HEK293T (cell line): ENCODE data around the gene SYNPO2.
"Not testable (repeated sequence)": the region's sequence is repeated elsewhere in the genome, so short reads cannot be mapped to it uniquely, and the experiment has no call there.

Source experiments
- CTCF ChIA-PET: fragments of 350-600 bp; formaldehyde crosslinking; extraction: SDS; loops from one replicate; lab custom pipeline; 2021; ENCODE audit warnings: antibody characterized with exemption, inconsistent platforms; lab: Yijun Ruan, JAX
- POLR2A ChIA-PET: fragments of 350-600 bp; formaldehyde crosslinking; extraction: SDS; loops from one replicate; lab custom pipeline; 2020; ENCODE audit warnings: antibody characterized with exemption, inconsistent platforms; lab: Yijun Ruan, JAX
- DNase-seq: peaks from one replicate; pipeline ENCODE4 v3.0.0; 2012; ENCODE audit warnings: mixed read lengths; ENCODE audit errors: extremely low spot score
- ARNT ChIP-seq: fragments of 450-650 bp; IDR thresholded peaks from 2 replicates; pipeline ENCODE4 v1.6.1; 2017; ENCODE audit warnings: mild to moderate bottlenecking
- BHLHE40 ChIP-seq: fragments of 450-650 bp; IDR thresholded peaks from 2 replicates; pipeline ENCODE4 v1.6.1; 2016; ENCODE audit warnings: mild to moderate bottlenecking, moderate library complexity, borderline replicate concordance
- CTBP1 ChIP-seq: fragments of 450-650 bp; IDR thresholded peaks from 2 replicates; pipeline ENCODE4 v1.6.1; 2016; ENCODE audit warnings: borderline replicate concordance
- ELF4 ChIP-seq: fragments of 450-650 bp; IDR thresholded peaks from 2 replicates; pipeline ENCODE4 v1.6.1; 2017; ENCODE audit warnings: antibody characterized with exemption
- FOXA1 ChIP-seq: fragments of 450-650 bp; IDR thresholded peaks from 2 replicates; pipeline ENCODE4 v1.6.1; 2016; ENCODE audit warnings: mild to moderate bottlenecking
- FOXK2 ChIP-seq: fragments of 450-650 bp; IDR thresholded peaks from 2 replicates; pipeline ENCODE4 v1.6.1; 2016; ENCODE audit warnings: mild to moderate bottlenecking
- FOXM1 ChIP-seq: fragments of 450-650 bp; IDR thresholded peaks from 2 replicates; pipeline ENCODE4 v1.6.1; 2017; ENCODE audit warnings: mild to moderate bottlenecking, borderline replicate concordance
- HDGF ChIP-seq: fragments of 450-650 bp; IDR thresholded peaks from 2 replicates; pipeline ENCODE4 v1.6.1; 2017; ENCODE audit warnings: antibody characterized with exemption, borderline replicate concordance
- L3MBTL2 ChIP-seq: fragments of 450-650 bp; conservative IDR thresholded peaks from 2 replicates; pipeline ENCODE4 v1.6.1; 2016; ENCODE audit warnings: mild to moderate bottlenecking
- LEF1 ChIP-seq: fragments of 450-650 bp; IDR thresholded peaks from 2 replicates; pipeline ENCODE4 v1.6.1; 2017; ENCODE audit warnings: mild to moderate bottlenecking, borderline replicate concordance
- NFRKB ChIP-seq: fragments of 450-650 bp; IDR thresholded peaks from 2 replicates; pipeline ENCODE4 v1.6.1; 2016; ENCODE audit warnings: mild to moderate bottlenecking, moderate library complexity
- PKNOX1 ChIP-seq: fragments of 450-650 bp; IDR thresholded peaks from 2 replicates; pipeline ENCODE4 v1.6.1; 2016
- SP1 ChIP-seq: fragments of 450-650 bp; IDR thresholded peaks from 2 replicates; pipeline ENCODE4 v1.6.1; 2017
- SUZ12 ChIP-seq: fragments of 450-650 bp; IDR thresholded peaks from 2 replicates; pipeline ENCODE4 v1.6.1; 2016; ENCODE audit warnings: mild to moderate bottlenecking
- TARDBP ChIP-seq: fragments of 450-650 bp; IDR thresholded peaks from 2 replicates; pipeline ENCODE4 v1.6.1; 2016
- ZNF384 ChIP-seq: fragments of 450-650 bp; IDR thresholded peaks from 2 replicates; pipeline ENCODE4 v1.6.1; 2016

SYNPO2 gene

GRCh38 chr4:119005928-119006460 is 117.3 kb downstream of the SYNPO2 start:
- TF ChIP-seq ZNF384 (no peak), BHLHE40 (no peak)
- DNase-seq: no peak
- ChIA-PET CTCF (no interaction called here), POLR2A (no interaction called here)

GRCh38 chr4:119008761-119009160 is 120.1 kb downstream of the SYNPO2 start:
- no peak for DNase-seq
- TF ChIP-seq SP1 (no peak), ZNF384 (no peak), BHLHE40 (no peak), ELF4 (no peak), FOXK2 (no peak), SUZ12 (no peak), LEF1 (no peak), CTBP1 (no peak), L3MBTL2 (no peak), ARNT (no peak), HDGF (no peak), NFRKB (no peak), PKNOX1 (no peak)
- ChIA-PET POLR2A (no interaction called here), CTCF (interaction anchor here (0.8 kb wide), 1 partner anchor 551 kb away, joined by 3 read pairs; no protein-coding TSS in a partner anchor)

GRCh38 chr4:119010221-119010620 is 121.6 kb downstream of the SYNPO2 start:
- CTCF ChIA-PET, POLR2A ChIA-PET: not testable (repeated sequence)

GRCh38 chr4:119010909-119011606 is 122.4 kb downstream of the SYNPO2 start:
- ChIA-PET CTCF (no interaction called here), POLR2A (no interaction called here)
- TF ChIP-seq SP1: no peak
- TF ChIP-seq FOXA1: no peak
- no peak for TF ChIP-seq ELF4
- TF ChIP-seq BHLHE40: no peak
- TF ChIP-seq ARNT: no peak
- no peak for TF ChIP-seq HDGF
- no peak for TF ChIP-seq CTBP1
- no peak for TF ChIP-seq LEF1
- TF ChIP-seq NFRKB: no peak
- TF ChIP-seq L3MBTL2: no peak
- TF ChIP-seq PKNOX1: no peak
- no peak for TF ChIP-seq FOXM1
- no peak for DNase-seq

More at GRCh38 chr4:119010221-119010620, 121.6 kb downstream of the SYNPO2 start:
- not testable (repeated sequence) for DNase-seq

- ChIA-PET CTCF (no interaction called here), POLR2A (no interaction called here)
- DNase-seq: no peak
- TF ChIP-seq TARDBP (no peak), FOXA1 (no peak), BHLHE40 (no peak), ARNT (no peak), FOXK2 (no peak), NFRKB (no peak), ELF4 (no peak), SP1 (no peak), ZNF384 (no peak), SUZ12 (no peak), HDGF (no peak)
Observed at GRCh38 chr4:119011607-119011988, 122.9 kb downstream of the SYNPO2 start.

- TF ChIP-seq SP1 (no peak), PKNOX1 (no peak), NFRKB (no peak)
- ChIA-PET CTCF (no interaction called here), POLR2A (no interaction called here)
- DNase-seq: no peak
Observed at GRCh38 chr4:119014658-119015057, 126.0 kb downstream of the SYNPO2 start.

- CTCF ChIA-PET: no interaction called here
- POLR2A ChIA-PET: no interaction called here
- TF ChIP-seq SP1 (no peak), ARNT (no peak), FOXM1 (no peak), NFRKB (no peak), TARDBP (no peak), LEF1 (no peak), ZNF384 (no peak), BHLHE40 (no peak), FOXA1 (no peak), CTBP1 (no peak)
- no peak for DNase-seq
Observed at GRCh38 chr4:119016636-119017035, 128.0 kb downstream of the SYNPO2 start.
